Stimulated activated CD8-positive, alpha-beta memory T cell treated with anti-CD3 and anti-CD28 coated beads, Interleukin-12 subunit alpha, Interleukin-12 subunit beta, amount 100 ng/mL, for 1 hour (primary cell): ENCODE results near the gene TNFRSF12A.

ENCODE experiments used
- DNase-seq: peaks from one replicate; pipeline ENCODE4 v3.0.0-alpha.2; 2020; ENCODE audit warnings: low read depth

Gene TNFRSF12A

DNA sequence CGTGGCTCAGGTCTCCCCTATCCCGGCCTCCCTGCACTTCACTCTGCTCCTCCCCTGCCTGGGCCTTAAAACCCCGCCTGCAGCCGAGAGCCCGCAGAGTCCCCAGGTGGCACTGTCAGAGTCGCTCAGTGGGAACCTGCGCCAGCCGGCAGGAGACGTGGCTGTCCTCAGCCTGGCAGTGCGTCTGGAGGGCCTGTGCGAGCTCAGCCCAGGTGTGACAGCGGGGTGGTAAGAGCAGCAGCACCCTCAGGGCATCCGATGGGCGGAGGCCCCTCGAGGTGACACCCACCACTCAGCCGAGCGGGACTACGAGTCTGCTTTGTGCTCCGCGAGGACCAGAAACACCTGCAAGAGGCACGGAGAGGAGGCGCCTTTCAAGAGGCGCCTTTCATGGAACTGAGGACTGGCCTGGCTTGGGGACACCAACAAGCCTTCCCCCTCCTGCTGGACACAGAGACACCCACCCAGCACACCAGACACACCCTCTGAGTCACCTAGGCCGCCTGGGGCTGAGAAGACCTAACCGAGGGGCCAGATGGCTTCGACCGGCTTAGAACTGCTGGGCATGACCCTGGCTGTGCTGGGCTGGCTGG, 7.2 kb upstream of the TNFRSF12A start, which contains the start of gene CLDN9:
CLDN9 (plus strand) TSS at position 96 of the 593 bp plus-strand sequence; CDS start at position 536, 440 bp downstream.
- no peak for DNase-seq

DNA sequence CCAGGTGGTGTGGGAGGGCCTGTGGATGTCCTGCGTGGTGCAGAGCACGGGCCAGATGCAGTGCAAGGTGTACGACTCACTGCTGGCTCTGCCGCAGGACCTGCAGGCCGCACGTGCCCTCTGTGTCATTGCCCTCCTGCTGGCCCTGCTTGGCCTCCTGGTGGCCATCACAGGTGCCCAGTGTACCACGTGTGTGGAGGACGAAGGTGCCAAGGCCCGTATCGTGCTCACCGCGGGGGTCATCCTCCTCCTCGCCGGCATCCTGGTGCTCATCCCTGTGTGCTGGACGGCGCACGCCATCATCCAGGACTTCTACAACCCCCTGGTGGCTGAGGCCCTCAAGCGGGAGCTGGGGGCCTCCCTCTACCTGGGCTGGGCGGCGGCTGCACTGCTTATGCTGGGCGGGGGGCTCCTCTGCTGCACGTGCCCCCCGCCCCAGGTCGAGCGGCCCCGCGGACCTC, 6.6 kb upstream of the TNFRSF12A start:
- no peak for DNase-seq

DNA sequence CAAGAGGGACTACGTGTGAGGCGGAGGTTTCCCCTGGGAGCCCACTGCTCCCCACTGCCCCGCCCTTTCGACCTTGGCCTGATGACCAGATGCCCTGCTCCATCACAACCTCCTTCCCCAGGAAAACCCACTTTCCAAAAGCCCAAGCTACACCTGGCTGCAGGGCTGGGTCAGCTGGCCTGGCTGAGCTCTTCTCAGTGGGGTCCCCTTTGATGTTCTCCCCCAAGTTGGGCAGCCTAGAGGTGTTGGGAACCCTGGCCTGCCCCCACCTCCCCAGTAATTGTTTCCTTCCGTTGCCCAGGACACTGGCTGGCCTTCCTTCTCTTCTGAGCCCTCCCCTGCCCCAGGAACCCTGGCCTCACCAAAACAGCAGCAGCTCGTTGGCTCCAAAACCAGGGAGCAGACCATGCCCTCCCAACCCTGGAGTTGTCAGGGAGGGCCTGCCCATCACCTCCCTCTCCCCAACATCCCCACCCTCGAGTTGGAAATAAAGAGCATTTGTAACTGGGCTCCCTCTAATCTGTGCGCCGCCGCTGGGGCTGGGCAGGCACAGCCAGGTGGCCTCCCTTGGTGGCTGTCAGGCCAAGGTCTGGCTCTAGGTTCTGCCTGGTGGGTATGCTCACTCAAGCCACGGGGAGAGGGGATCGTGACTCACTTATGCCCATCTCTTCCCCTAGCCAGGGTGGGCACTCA, 6.0 kb upstream of the TNFRSF12A start:
- DNase-seq: no peak

DNA sequence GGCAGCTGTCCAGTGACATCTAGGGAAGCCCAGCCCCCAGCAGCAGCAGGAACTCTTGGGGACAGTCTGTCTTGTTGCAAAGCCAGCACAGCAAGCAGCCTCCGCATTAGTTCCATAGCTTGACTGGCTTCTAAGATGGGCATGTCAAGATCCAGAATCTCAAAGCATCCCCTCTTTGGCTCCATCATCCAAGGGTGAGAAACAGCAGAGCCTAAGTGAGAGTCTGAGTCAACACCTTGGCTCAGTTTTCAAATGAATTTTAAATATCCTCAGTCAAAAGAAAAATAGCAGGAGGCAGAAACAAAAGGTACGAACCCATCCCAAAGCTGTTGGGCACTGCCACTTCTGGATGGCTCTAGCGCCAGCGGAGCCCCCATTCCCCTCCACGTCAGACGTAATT, 5.2 kb upstream of the TNFRSF12A start:
- no peak for DNase-seq

DNA sequence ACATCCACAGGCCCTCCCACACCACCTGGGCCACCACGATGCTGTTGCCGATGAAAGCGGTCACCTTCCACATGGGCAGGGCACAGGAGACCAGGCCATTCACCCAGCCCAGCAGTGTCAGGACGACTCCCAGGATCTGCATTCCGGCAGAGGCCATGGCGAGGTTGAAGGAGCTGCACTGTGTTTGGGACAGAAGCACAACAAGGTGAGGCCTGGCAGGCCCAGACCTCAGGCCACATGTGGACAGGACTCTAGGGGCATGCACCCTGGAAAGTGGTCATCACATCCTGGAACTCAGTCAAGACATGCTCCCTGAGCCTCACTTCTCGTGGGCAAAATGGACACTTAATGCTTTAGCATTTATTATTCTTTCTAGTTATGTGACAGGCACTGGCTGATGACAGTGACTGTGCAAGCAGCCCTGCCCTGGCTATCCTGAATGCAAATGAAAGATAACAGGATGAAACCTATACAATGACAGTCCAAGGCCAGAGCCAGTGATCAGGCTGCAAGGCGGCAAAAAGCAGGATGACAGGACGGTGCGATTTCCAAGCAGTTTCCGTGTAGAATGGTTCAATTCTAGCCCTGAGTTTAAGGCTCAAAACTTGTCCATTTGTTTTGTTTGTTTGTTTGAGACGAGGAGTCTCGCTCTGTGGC, 4.2 kb upstream of the TNFRSF12A start:
- DNase-seq: no peak

DNA sequence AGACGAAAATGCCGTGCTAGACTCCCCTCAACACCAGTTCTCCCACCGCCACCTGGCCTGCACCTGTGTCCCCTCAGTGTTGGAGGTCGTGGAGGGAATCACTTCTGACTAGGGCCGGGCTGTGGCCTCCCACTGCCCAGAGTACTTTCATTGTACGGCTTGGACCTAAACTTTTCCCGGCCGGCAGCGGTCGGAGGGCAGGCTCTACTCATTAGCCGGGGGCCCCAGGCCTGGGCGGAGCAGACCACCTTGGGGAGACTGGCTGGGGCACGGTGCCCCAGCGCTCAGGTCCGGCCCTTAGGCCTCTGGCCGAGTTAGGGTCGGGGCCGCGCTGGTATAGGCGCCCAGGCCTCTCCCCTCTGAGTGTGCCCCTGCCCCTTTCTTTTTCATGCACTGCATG, 2.8 kb upstream of the TNFRSF12A start:
- no peak for DNase-seq

DNA sequence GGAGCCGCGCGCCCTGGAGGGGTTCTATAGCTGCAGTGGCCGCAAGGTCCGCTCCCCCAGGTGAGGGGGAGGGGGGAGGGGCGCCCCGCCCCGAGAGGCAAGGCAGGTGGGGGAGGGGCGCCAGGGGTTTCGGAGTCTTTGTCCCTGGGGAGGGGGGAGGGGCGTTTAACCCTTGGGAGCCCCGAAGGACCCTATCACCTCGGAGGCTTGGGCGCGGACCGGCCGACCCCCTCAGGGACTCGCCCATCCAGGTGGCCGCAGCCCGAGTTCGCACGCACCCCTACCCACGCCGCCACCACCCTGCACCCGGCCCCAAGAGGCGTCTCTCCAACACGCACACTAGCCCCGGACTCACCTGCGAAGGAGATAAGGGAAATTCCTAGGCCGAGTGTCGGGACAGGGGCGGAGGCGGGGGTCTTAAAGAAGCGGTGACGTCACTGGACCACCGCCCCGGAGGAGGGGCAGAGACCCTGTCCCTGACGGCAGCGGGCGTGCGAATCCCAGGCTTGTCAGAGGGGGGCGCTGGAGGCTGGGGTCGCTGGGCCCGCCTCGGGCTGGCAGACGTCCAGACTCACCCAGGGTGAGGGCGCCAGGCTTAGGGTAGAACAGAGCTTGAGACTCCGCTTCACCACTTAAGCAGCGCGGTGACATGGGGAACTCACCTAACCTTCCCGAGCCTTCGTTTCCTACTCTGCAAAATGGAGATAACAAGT, 2.2 kb upstream of the TNFRSF12A start, which contains the start of gene CLDN6:
CLDN6 (minus strand) TSS at position 390 of the 713 bp plus-strand sequence. CDS start 2,162 bp downstream, outside the sequence.
- DNase-seq: no peak

DNA sequence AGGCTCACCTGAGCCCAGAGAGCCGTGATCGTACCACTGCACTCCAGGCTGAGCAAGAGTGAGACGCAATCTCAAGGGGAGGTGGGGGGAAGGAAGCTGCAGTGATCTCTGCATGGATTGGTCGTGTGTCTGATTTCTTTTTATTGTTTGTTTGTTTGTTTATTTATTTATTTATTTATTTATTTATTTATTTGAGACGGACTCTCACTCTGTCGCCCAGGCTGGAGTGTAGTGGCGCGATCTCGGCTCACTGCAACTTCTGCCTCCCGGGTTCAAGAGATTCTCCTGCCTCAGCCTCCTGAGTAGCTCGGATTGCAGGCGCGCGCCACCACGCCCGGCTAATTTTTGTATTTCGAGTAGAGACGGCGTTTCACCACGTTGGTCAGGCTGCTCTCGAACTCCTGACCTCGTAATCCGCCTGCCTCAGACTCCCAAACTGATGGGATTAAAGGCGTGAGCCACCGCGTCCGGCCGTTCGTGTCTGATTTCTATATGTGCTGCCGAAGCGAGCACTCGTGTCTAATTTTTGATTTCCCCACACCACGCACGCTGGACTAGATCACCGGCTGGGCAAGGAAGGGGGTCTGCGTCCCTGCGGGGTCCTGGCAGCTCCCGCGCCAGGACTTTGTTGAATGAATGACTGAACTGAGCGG, 448 bp upstream of the TNFRSF12A start:
- DNase-seq: no peak

DNA sequence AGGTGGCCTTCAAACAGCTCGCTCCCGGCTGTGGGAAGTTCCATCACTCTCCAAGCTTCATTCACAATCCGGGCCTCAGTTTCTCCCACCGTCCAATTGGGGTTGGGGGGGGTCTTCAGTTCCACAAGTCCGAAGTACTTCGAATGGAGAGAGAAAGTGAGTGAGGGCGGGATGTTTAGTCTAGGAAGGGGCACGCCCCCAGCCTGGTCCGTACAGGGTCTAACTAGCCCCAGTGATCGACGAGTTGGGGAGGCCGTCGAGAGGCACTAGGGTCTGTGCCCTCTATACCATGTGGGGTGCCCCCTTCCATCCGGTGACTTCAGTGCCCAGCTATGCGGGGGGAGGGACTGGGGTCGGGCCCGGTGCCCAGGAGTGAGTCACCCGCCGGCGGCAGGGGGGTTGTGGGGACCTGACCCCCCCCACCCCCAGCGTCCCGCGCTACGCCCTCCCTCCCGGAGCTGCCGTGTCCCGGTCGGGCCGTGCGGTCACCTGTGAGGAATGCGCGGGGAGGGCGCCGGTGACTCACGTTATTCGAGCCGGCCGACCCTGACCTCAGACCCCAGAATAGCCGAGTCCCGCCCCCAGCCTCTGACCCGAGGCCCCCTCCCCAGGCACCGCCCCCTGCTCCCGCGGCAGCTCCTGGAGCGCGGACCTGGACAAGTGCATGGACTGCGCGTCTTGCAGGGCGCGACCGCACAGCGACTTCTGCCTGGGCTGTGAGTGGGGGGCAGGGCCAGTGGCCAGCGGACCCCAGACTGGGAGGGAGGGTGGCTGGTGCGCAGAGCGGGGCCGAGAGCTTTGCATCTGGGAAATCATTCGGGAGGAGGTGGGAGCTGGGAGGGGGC, 658 bp downstream of the TNFRSF12A start:
- DNase-seq: peak; percentile 52

DNA sequence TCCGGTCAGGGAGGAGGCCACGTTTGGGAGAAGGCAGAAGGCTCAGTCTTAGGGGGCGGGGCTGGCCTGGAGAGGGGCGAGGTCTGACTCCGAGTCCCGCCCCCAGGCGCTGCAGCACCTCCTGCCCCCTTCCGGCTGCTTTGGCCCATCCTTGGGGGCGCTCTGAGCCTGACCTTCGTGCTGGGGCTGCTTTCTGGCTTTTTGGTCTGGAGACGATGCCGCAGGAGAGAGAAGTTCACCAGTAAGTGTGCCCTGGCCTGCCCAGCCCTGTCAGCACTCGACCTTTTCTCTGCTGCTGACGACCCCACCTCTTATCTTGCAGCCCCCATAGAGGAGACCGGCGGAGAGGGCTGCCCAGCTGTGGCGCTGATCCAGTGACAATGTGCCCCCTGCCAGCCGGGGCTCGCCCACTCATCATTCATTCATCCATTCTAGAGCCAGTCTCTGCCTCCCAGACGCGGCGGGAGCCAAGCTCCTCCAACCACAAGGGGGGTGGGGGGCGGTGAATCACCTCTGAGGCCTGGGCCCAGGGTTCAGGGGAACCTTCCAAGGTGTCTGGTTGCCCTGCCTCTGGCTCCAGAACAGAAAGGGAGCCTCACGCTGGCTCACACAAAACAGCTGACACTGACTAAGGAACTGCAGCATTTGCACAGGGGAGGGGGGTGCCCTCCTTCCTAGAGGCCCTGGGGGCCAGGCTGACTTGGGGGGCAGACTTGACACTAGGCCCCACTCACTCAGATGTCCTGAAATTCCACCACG, 1.5 kb downstream of the TNFRSF12A start:
- peak; percentile 62 for DNase-seq

DNA sequence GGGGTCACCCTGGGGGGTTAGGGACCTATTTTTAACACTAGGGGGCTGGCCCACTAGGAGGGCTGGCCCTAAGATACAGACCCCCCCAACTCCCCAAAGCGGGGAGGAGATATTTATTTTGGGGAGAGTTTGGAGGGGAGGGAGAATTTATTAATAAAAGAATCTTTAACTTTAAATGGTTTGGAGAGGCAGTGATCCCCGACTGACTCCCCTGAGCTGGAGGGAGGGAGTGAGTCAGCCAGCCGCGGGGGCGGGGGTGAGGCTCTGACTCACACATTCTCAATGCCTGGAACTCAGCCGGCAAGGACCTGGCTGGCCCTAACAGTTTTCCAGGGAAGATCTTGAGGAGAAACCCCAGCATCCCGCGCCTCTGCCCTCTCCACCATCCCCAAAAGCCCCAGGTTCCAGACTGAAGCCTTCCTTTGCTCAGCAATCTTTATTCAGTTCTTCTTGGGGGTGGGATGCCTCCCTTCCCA, 2.1 kb downstream of the TNFRSF12A start:
- peak; percentile 86 for DNase-seq

DNA sequence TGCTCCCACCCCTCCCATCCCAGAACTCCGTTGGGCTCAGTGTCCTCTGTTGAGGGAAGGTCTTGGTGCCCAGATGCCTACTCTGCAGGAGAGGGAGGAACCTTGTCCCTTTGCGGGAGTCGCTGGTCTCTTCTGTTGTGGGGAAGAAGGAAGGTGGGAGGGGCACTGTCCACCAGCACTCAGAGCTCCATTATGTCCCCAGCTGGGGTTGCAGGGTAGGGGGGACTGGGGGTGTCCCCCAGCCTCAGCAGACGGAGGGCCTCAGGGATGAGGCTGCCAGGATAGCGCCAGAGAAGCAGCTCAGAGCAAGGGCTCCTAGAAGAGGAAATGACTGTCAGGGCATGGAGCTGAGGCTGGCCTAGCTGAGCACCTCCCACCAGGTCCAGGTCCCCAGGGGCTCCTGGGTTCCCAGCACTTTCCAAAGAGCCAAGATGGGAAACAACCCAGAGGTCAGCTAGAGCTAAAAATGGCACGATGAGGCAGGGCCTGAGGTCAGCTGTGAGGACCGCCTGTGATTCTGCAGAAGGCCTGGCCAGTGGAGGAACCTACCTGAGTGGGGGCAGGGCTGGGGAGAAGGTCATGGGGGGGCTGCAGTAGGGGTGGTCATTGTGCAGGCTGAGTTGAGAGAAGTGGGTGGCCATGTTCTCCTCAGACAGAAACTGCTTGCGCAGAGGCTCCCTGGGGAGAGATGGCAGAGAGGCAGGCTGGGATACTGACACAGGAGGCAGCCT, 2.7 kb downstream of the TNFRSF12A start:
- DNase-seq: no peak

DNA sequence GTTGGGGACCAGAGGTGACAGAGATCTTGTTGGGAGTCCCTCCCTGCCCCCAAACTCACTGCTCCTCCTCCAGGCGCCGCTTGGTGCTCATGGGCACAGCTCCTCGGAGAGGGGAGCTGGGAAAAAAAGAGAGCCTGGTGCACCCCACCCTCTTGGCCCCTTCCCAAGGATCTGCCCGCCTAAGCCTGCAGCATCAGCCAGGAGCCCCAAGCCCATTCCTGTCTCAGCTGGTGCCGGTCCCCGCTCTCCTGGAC, 3.2 kb downstream of the TNFRSF12A start:
- DNase-seq: no peak

DNA sequence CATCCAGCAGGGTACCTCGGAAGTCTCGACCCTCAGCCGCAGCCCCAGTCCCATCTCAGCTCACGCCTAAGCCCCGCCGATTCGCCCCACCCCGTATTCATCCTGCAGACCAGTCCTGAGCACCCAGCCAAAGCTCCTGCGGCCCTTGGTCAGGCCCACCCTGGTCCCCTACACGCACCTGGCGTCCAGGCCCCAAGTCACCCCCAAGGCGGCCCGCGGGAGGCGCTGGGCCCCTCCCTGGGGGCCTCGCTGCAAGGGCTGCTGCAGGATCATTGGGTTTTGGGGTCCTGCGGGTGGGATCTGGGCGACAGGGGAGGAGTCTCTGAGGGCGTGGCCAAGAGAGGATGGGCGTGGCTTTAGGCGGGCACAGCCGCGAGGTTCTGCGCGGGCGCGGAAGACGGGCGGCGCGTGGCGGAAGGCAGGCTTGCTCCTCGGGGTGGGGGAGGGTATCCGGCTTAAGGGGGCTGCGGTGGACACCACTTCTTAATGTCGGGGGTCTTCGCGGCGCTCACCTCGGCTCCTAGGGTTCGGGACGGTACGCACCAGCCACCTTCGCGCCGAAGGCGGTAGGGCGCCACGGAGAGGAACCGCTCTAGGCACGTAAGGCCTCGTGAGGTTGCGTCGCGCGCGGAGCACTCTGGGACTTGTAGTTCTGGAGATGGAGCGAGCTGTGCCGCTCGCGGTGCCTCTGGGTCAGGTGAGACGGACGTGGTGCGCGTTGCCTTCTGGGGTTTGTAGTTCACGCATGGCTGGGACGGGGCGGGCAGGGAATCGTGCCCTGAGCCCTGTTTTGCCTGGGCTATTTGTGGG, 3.7 kb downstream of the TNFRSF12A start, which contains the start of the genes HCFC1R1 and THOC6:
HCFC1R1 (minus strand) TSS at position 274 of the 810 bp plus-strand sequence; CDS start at position 273, 1 bp downstream.
THOC6 (plus strand) TSS at position 367 of the 810 bp plus-strand sequence; CDS start at position 659, 292 bp downstream.
- peak; percentile 90 for DNase-seq

DNA sequence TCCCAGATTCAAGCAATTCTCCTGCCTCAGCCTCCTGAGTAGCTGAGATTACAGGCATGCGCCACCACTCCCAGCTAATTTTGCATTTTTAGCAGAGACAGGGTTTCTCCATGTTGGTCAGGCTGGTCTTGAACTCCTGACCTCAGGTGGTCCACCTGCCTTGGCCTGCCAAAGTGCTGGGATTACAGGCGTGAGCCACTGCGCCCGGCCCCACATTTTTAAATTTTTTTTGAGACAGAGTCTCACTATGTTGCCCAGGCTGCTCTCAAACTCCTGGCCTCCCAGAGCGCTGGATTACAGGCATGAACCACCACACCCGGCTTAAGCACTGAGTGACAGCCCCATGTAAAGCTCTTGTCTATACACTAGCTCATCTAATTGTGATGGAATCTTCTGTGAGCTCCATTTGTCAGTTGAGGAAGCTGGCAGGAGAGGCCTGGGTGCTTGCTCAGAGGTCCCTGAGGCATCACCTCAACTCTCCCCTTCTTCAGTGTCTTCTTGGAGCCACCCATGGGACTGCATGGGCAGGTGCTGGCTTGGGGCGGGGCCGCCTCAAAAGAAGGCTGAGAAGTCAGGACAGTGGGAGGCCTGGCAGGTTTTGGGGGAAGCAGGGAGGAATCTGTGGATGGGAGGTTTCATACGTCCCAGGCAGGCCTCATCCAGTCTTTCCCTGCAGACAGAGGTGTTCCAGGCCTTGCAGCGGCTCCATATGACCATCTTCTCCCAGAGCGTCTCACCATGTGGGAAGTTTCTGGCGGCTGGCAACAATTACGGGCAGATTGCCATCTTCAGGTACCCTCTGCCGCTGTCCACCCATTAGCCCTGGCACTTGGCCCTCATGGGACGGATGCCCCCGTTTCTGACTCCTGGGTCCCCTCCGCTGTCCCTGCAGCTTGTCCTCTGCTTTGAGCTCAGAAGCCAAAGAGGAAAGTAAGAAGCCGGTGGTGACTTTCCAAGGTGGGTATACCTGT, 5.1 kb downstream of the TNFRSF12A start:
- no peak for DNase-seq

DNA sequence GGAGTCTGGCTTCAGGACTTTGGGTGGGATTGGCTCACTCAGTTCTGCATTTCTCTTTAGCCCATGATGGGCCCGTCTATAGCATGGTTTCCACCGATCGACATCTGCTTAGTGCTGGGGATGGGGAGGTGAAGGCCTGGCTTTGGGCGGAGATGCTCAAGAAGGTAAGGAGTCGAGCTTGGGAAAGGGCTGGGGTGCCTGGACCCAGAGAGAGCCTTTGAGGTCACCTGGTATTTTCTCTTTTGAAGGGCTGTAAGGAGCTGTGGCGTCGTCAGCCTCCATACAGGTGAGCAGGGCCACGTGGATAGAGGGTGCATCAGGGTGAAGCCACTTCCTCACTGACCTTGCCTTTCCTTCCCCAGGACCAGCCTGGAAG, 5.8 kb downstream of the TNFRSF12A start:
- no peak for DNase-seq
